B cell (primary cell): Measurements from ENCODE around the gene NPTXR. TPM values are rescaled to one million over a fixed set of nuclear protein-coding genes. Genes with fewer than 3 reads are reported as not detected.

Experiments used
- ATAC-seq: fragments of 200-7000 bp; cut with Tn5 transposase; one replicate; pipeline ENCODE4 v1.10.0; 2021; ENCODE audit warnings: low read depth, mild to moderate bottlenecking, moderate number of reproducible peaks, moderate library complexity
- CTCF ChIA-PET: fragments of 350-600 bp; sonication (Branson Sonifier 250); formaldehyde crosslinking; loops from one replicate; lab custom pipeline; 2021; ENCODE audit warnings: antibody characterized with exemption, inconsistent platforms; lab: Charles Lee
- POLR2A ChIA-PET: fragments of 350-600 bp; sonication (Branson Sonifier 250); formaldehyde crosslinking; loops from one replicate; lab custom pipeline; 2021; ENCODE audit warnings: antibody characterized with exemption; lab: Charles Lee
- DNase-seq: peaks from one replicate; pipeline ENCODE4 v3.0.0; 2013
- H2AFZ ChIP-seq: 2 replicates; pipeline ENCODE4 v1.6.1; 2012; ENCODE audit warnings: mild to moderate bottlenecking, low read depth, low read length; ENCODE audit not compliant: insufficient read depth, poor library complexity, severe bottlenecking
- H3K27ac ChIP-seq, 2 donors: 1 replicate in 1 of 2; 2 replicates in 1 of 2; pipeline ENCODE4 v1.5.1; 2012 to 2013; ENCODE audit warnings: low read length in 2 of 2, mild to moderate bottlenecking in 2 of 2, moderate library complexity in 1 of 2
- H3K27me3 ChIP-seq, 4 experiments: fragments of 200-600 bp in 1 of 4; sonication (generic) in 1 of 4; replicated peaks in 1 of 4; 1 replicate in 2 of 4; 2 replicates in 2 of 4; pipeline versions ENCODE4 v1.6.1 to v1.7.0; 2013 to 2016; ENCODE audit warnings: low read length in 3 of 4, mild to moderate bottlenecking in 2 of 4, mixed read lengths in 1 of 4, moderate library complexity in 1 of 4; ENCODE audit not compliant: insufficient read depth in 4 of 4, control insufficient read depth in 3 of 4; ENCODE audit errors: control extremely low read depth in 1 of 4
- H3K36me3 ChIP-seq, 2 experiments: replicated peaks in 1 of 2; 1 replicate in 1 of 2; 2 replicates in 1 of 2; pipeline versions ENCODE4 v1.6.1 to v1.7.1; 2013; ENCODE audit warnings: low read length in 1 of 2; ENCODE audit not compliant: insufficient read depth in 2 of 2, control insufficient read depth in 1 of 2; ENCODE audit errors: control extremely low read depth in 1 of 2, extremely low read depth in 1 of 2
- H3K4me1 ChIP-seq, 2 donors: fragments of 200-600 bp in 1 of 2; sonication (generic) in 1 of 2; 1 replicate in 1 of 2; 2 replicates in 1 of 2; pipeline versions ENCODE4 v1.5.1 to v1.6.1; 2013 to 2017; ENCODE audit warnings: low read length in 2 of 2; ENCODE audit not compliant: control insufficient read depth in 2 of 2, insufficient read depth in 2 of 2
- H3K4me2 ChIP-seq: replicated peaks from 2 replicates; pipeline ENCODE3; 2012; ENCODE audit warnings: mild to moderate bottlenecking, low read depth, low read length; ENCODE audit not compliant: poor library complexity, severe bottlenecking
- H3K4me3 ChIP-seq, 5 experiments: fragments of 200-600 bp in 1 of 5; sonication (generic) in 1 of 5; 1 replicate in 3 of 5; 2 replicates in 2 of 5; pipeline versions ENCODE4 v1.5.1 to v1.7.0; 2011 to 2016; ENCODE audit warnings: low read length in 4 of 5, mild to moderate bottlenecking in 4 of 5, low read depth in 2 of 5, control low read depth in 1 of 5, moderate library complexity in 1 of 5; ENCODE audit not compliant: insufficient read depth in 1 of 5; ENCODE audit errors: control extremely low read depth in 1 of 5, extremely low read depth in 1 of 5
- H3K79me2 ChIP-seq: fragments of 200-600 bp; sonication (generic); one replicate; pipeline ENCODE4 v1.6.0; 2016; ENCODE audit warnings: low read length; ENCODE audit not compliant: control insufficient read depth, insufficient read depth
- H3K9ac ChIP-seq: fragments of 200-600 bp; sonication (generic); 2 replicates; pipeline ENCODE4 v1.6.1; 2017; ENCODE audit warnings: mild to moderate bottlenecking, low read length, moderate library complexity
- H3K9me3 ChIP-seq, 3 donors: one replicate each; pipeline versions ENCODE4 v1.6.1 to v1.7.1; 2013; ENCODE audit warnings: low read length in 2 of 3; ENCODE audit not compliant: control insufficient read depth in 2 of 3, insufficient read depth in 1 of 3; ENCODE audit errors: control extremely low read depth in 1 of 3
- H4K20me1 ChIP-seq: 2 replicates; pipeline ENCODE4 v1.6.0; 2012; ENCODE audit warnings: mild to moderate bottlenecking, low read length; ENCODE audit not compliant: insufficient read depth, control insufficient read depth, poor library complexity, severe bottlenecking
- H3K27ac Mint-ChIP-seq: one replicate; pipeline ENCODE4 v1.8.0; 2021; ENCODE audit warnings: mixed read lengths
- H3K27me3 Mint-ChIP-seq: one replicate; pipeline ENCODE4 v1.8.0; 2021; ENCODE audit warnings: mixed read lengths
- H3K4me1 Mint-ChIP-seq: one replicate; pipeline ENCODE4 v1.8.0; 2021; ENCODE audit warnings: mixed read lengths
- H3K4me3 Mint-ChIP-seq: one replicate; pipeline ENCODE4 v1.8.0; 2021; ENCODE audit warnings: mixed read lengths
- H3K9me3 Mint-ChIP-seq: one replicate; pipeline ENCODE4 v1.8.0; 2022; ENCODE audit warnings: mixed read lengths; ENCODE audit not compliant: insufficient read depth
- EZH2 ChIP-seq: IDR thresholded peaks from 2 replicates; pipeline ENCODE4 v1.6.1; 2012; ENCODE audit warnings: borderline replicate concordance, low read depth, mild to moderate bottlenecking, moderate library complexity, low read length; ENCODE audit not compliant: insufficient read depth, poor library complexity, severe bottlenecking
- WGBS: methylation state at CpG from one replicate; pipeline ENCODE4 v1.1.5; 2013; ENCODE audit warnings: missing lambda C conversion rate; ENCODE audit not compliant: insufficient coverage; 5-methylcytosine and 5-hydroxymethylcytosine counted together
- intact Hi-C: fragments of 100-400 bp; cut with micrococcal nuclease; formaldehyde crosslinking; loops from one replicate; pipeline ENCODE4 v1.10.0; 2022
- polyA plus RNA-seq: library from polyadenylated mRNA; depleted of rRNA; stranded (reverse); fragments of >200 nt; gene quantifications from 2 replicates; pipeline ENCODE4 v1.2.3, GENCODE V29; 2012
- total RNA-seq, 2 donors: library from RNA; stranded (reverse); fragments of 120-200 nt in 1 of 2; gene quantifications; 1 replicate in 1 of 2; 2 replicates in 1 of 2; pipeline versions ENCODE4 v1.2.3 to v1.2.4, GENCODE V29; 2013 to 2022
- TF ChIP-seq, protein P1 (sequence below): fragments of 200-600 bp; IDR thresholded peaks from one replicate; pipeline ENCODE4 v1.8.0; 2022; ENCODE audit warnings: antibody characterized with exemption, mild to moderate bottlenecking

Gene NPTXR
- total and polyA plus RNA-seq, 2 donors (not counting 1 experiment from before 2014, with no cell fraction given), result 0.16 to 0.71 TPM

DNA sequence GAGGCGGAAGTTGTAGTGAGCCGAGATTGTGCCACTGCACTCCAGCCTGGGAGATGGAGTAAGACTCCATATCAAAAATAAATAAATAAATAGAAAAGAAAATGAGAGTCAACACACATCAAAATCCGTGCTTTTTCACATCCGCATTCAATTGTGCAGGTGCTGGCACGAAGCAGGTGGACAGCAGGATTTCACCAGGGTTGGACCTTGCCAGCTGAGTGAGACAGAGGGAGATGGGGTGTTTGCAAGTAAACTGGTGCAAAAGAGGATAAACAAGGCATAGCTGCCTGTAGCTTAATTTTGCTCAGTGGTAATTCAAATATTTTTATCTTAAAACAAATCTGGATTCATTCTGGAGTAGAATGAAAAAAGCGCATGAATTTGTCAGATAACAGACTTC, 26.6 kb downstream of the NPTXR start:
- no peaks in the 10 kb centered on the region for H4K20me1 ChIP-seq
- peaks cover 0 to 7% (median 0%) of the 10 kb centered on the region in 4 experiments for H3K27me3 ChIP-seq
- intact Hi-C loops, result no loop called here
- H3K4me1 Mint-ChIP-seq, result no peaks in the 10 kb centered on the region
- no peak overlapping the region for H3K9ac ChIP-seq
- H3K79me2 ChIP-seq, result no peaks in the 10 kb centered on the region
- no peak for TF ChIP-seq EZH2
- TF ChIP-seq, protein P1, sequence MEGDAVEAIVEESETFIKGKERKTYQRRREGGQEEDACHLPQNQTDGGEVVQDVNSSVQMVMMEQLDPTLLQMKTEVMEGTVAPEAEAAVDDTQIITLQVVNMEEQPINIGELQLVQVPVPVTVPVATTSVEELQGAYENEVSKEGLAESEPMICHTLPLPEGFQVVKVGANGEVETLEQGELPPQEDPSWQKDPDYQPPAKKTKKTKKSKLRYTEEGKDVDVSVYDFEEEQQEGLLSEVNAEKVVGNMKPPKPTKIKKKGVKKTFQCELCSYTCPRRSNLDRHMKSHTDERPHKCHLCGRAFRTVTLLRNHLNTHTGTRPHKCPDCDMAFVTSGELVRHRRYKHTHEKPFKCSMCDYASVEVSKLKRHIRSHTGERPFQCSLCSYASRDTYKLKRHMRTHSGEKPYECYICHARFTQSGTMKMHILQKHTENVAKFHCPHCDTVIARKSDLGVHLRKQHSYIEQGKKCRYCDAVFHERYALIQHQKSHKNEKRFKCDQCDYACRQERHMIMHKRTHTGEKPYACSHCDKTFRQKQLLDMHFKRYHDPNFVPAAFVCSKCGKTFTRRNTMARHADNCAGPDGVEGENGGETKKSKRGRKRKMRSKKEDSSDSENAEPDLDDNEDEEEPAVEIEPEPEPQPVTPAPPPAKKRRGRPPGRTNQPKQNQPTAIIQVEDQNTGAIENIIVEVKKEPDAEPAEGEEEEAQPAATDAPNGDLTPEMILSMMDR, result no peak
- no peaks in the 10 kb centered on the region for H3K36me3 ChIP-seq
- H3K4me2 ChIP-seq, result no peak overlapping the region
- DNase-seq, result no peak
- no peak overlapping the region for H3K27ac Mint-ChIP-seq
- H3K4me3 Mint-ChIP-seq, result no peak overlapping the region
- no peak for ATAC-seq
- peaks cover 32% of the 10 kb centered on the region for H3K27me3 Mint-ChIP-seq
- WGBS, result 80% methylated on average over 1 of the region's 6 CpGs
- H3K9me3 ChIP-seq, result no peaks in the 10 kb centered on the region
- H3K4me1 ChIP-seq, result no peaks in the 10 kb centered on the region
- H2AFZ ChIP-seq, result no peak overlapping the region
- no peak overlapping the region for H3K27ac ChIP-seq
- no peaks in the 10 kb centered on the region for H3K9me3 Mint-ChIP-seq
- ChIA-PET CTCF (no interaction called here), POLR2A (no interaction called here)
- H3K4me3 ChIP-seq, result no peak overlapping the region

GRCh38 chr22:38815842-38816241, 28.0 kb downstream of the NPTXR start:
- Mint-ChIP-seq H3K9me3 (no peaks in the 10 kb centered on the region), H3K4me3 (no peak overlapping the region), H3K27ac (no peak overlapping the region), H3K4me1 (no peaks in the 10 kb centered on the region), H3K27me3 (peaks cover 40% of the 10 kb centered on the region)
- no peak overlapping the region for H3K9ac ChIP-seq
- ChIA-PET CTCF (no interaction called here), POLR2A (interaction anchor here (0.5 kb wide), 1 partner anchor 13 kb away, joined by 7 read pairs; no protein-coding TSS in a partner anchor)
- H4K20me1 ChIP-seq, result no peaks in the 10 kb centered on the region
- H3K4me1 ChIP-seq, result no peaks in the 10 kb centered on the region
- intact Hi-C loops, result no loop called here
- no peak overlapping the region for H3K27ac ChIP-seq
- peaks cover 0 to 12% (median 2%) of the 10 kb centered on the region in 4 experiments for H3K27me3 ChIP-seq
- no peak overlapping the region for H3K4me2 ChIP-seq
- DNase-seq, result no peak
- ATAC-seq, result no peak
- no peak overlapping the region for H3K4me3 ChIP-seq
- TF ChIP-seq EZH2, result no peak
- TF ChIP-seq, protein P1, result no peak
- no CpG with 5 or more reads among the region's 1 CpG for WGBS
- H2AFZ ChIP-seq, result no peak overlapping the region
- H3K36me3 ChIP-seq, result no peaks in the 10 kb centered on the region
- H3K9me3 ChIP-seq, result peaks cover 0 to under 1% (median 0%) of the 10 kb centered on the region in 3 donors
- no peaks in the 10 kb centered on the region for H3K79me2 ChIP-seq
